A673 (cell line): Measurements from ENCODE around the gene SCNM1. TPM values are rescaled to one million over a fixed set of nuclear protein-coding genes. Genes with fewer than 3 reads are reported as not detected.
"Not testable (repeated sequence)": the region's sequence is repeated elsewhere in the genome, so short reads cannot be mapped to it uniquely, and the experiment has no call there.

Source experiments
- BruUV-seq: library from RNA; stranded (reverse); fragments of 400-500 nt; replicated peaks from 2 replicates; lab custom pipeline; 2021; lab: Mats Ljungman, UMichigan
- CTCF ChIA-PET: fragments of 300-600 bp; sonication (Branson Sonifier 250); formaldehyde crosslinking; loops from one replicate; lab custom pipeline; 2022; ENCODE audit warnings: antibody characterized with exemption; lab: Charles Lee
- POLR2A ChIA-PET: fragments of 300-600 bp; sonication (Branson Sonifier 250); formaldehyde crosslinking; loops from one replicate; lab custom pipeline; 2022; ENCODE audit warnings: antibody characterized with exemption; ENCODE audit not compliant: low non-redundant PET; lab: Charles Lee
- DNase-seq: peaks from one replicate; pipeline ENCODE4 v3.0.0-alpha.2; 2015; ENCODE audit warnings: low spot score
- H3K27ac ChIP-seq: fragments of 200-600 bp; sonication (generic); 2 replicates; pipeline ENCODE4 v1.5.1; 2016; ENCODE audit warnings: mixed run types, low read depth, mild to moderate bottlenecking, mixed read lengths, antibody characterized with exemption, low read length; ENCODE audit not compliant: poor library complexity, severe bottlenecking
- H3K27me3 ChIP-seq: fragments of 200-600 bp; sonication (generic); replicated peaks from 2 replicates; pipeline ENCODE4 v1.6.1; 2017; ENCODE audit warnings: mixed run types, low read depth, mild to moderate bottlenecking, mixed read lengths, antibody characterized with exemption, low read length; ENCODE audit not compliant: insufficient read depth, poor library complexity
- H3K36me3 ChIP-seq: fragments of 200-600 bp; sonication (generic); 2 replicates; pipeline ENCODE4 v1.6.1; 2016; ENCODE audit warnings: mixed run types, mild to moderate bottlenecking, mixed read lengths, antibody characterized with exemption, low read length; ENCODE audit not compliant: insufficient read depth, poor library complexity, severe bottlenecking
- H3K4me1 ChIP-seq: fragments of 200-600 bp; sonication (generic); 2 replicates; pipeline ENCODE4 v1.6.1; 2017; ENCODE audit warnings: mixed run types, mild to moderate bottlenecking, mixed read lengths, antibody characterized with exemption, low read length; ENCODE audit not compliant: insufficient read depth, poor library complexity, severe bottlenecking
- H3K4me3 ChIP-seq: fragments of 200-600 bp; sonication (generic); 2 replicates; pipeline ENCODE4 v1.5.1; 2016; ENCODE audit warnings: low read depth, mixed run types, mild to moderate bottlenecking, mixed read lengths, low read length; ENCODE audit not compliant: poor library complexity, severe bottlenecking
- H3K9me3 ChIP-seq: fragments of 200-600 bp; sonication (generic); 2 replicates; pipeline ENCODE4 v1.6.1; 2016; ENCODE audit warnings: mixed run types, low read depth, mild to moderate bottlenecking, mixed read lengths, antibody characterized with exemption, low read length; ENCODE audit not compliant: poor library complexity, severe bottlenecking
- CTCF ChIP-seq: fragments of 300-800, 200-600 bp; sonication (generic); conservative IDR thresholded peaks from 2 replicates; pipeline ENCODE4 v1.5.1; 2017; ENCODE audit warnings: low read depth, mild to moderate bottlenecking, antibody characterized with exemption, low read length, moderate library complexity, mixed read lengths
- EZH2 ChIP-seq: fragments of 200-600 bp; sonication (generic); IDR thresholded peaks from 2 replicates; pipeline ENCODE4 v1.6.1; 2017; ENCODE audit warnings: borderline replicate concordance, low read depth, mild to moderate bottlenecking, mixed read lengths, antibody characterized with exemption, low read length; ENCODE audit not compliant: poor library complexity, severe bottlenecking
- intact Hi-C: fragments of 100-400 bp; cut with micrococcal nuclease; formaldehyde crosslinking; loops from one replicate; pipeline ENCODE4 v1.10.0; 2022; ENCODE audit not compliant: unreplicated experiment
- total RNA-seq: library from RNA; stranded (reverse); gene quantifications from 2 replicates; pipeline ENCODE4 v1.2.3, GENCODE V29; 2021

The SCNM1 gene
- total RNA-seq, 1 experiment from 2014 or later = 59.6 TPM

GRCh38 chr1:151199873-151200581 is 34.1 kb downstream of the SCNM1 start:
- H3K36me3 ChIP-seq = peaks cover 21% of the 10 kb centered on the region
- TF ChIP-seq CTCF (no peak), EZH2 (no peak)
- intact Hi-C loops = no loop called here

GRCh38 chr1:151205381-151205965 is 39.5 kb downstream of the SCNM1 start:
- BruUV-seq, H3K27me3 ChIP-seq, H3K27ac ChIP-seq, intact Hi-C loops, H3K9me3 ChIP-seq, DNase-seq, POLR2A ChIA-PET, CTCF ChIA-PET, H3K4me1 ChIP-seq, H3K4me3 ChIP-seq: not testable (repeated sequence)
- H3K36me3 ChIP-seq = peaks cover 49% of the 10 kb centered on the region

More at GRCh38 chr1:151199873-151200581, 34.1 kb downstream of the SCNM1 start:
- no peaks in the 10 kb centered on the region for H3K27me3 ChIP-seq
- BruUV-seq = no TSS peak
- ChIA-PET CTCF (no interaction called here), POLR2A (no interaction called here)
- H3K4me3 ChIP-seq = peak overlapping the region; percentile 68
- H3K4me1 ChIP-seq = peaks cover 6% of the 10 kb centered on the region
- DNase-seq = peak; percentile 43
- H3K27ac ChIP-seq = peak overlapping the region; percentile 90
- no peaks in the 10 kb centered on the region for H3K9me3 ChIP-seq

- H3K27me3 ChIP-seq = no peaks in the 10 kb centered on the region
- no peak overlapping the region for H3K4me3 ChIP-seq
- POLR2A ChIA-PET = no interaction called here
- no peak overlapping the region for H3K27ac ChIP-seq
- intact Hi-C loops = no loop called here
- no peak for DNase-seq
- H3K4me1 ChIP-seq = no peaks in the 10 kb centered on the region
- no peaks in the 10 kb centered on the region for H3K9me3 ChIP-seq
- BruUV-seq = no TSS peak
- CTCF ChIA-PET = no interaction called here
- peaks cover 31% of the 10 kb centered on the region for H3K36me3 ChIP-seq
- no peak for TF ChIP-seq CTCF
- TF ChIP-seq EZH2 = no peak
These were observed 44.9 kb downstream of the SCNM1 start for GRCh38 chr1:151210830-151211229.
